ENCODE measurements around the gene FSTL5.

The FSTL5 gene

GRCh38 chr4:162102713-162103112 is 61.1 kb downstream of the FSTL5 start:
- FAIRE-seq, result no peak

GRCh38 chr4:162101337-162101736 is 62.5 kb downstream of the FSTL5 start:
- no peak for FAIRE-seq

- FAIRE-seq, result no peak
Measured at GRCh38 chr4:162075726-162076125, 88.1 kb downstream of the FSTL5 start.

GRCh38 chr4:162061214-162061613 is 102.6 kb downstream of the FSTL5 start:
- FAIRE-seq, result no peak

GRCh38 chr4:162059656-162060055 is 104.1 kb downstream of the FSTL5 start:
- FAIRE-seq, result no peak

GRCh38 chr4:162056990-162057389 is 106.8 kb downstream of the FSTL5 start:
- FAIRE-seq, result no peak

GRCh38 chr4:162046135-162046534 is 117.7 kb downstream of the FSTL5 start:
- no peak for FAIRE-seq

GRCh38 chr4:162038112-162038511 is 125.7 kb downstream of the FSTL5 start:
- no peak for FAIRE-seq

- no peak for FAIRE-seq
Measured at GRCh38 chr4:162017863-162018262, 145.9 kb downstream of the FSTL5 start.

- FAIRE-seq, result no peak
Measured at GRCh38 chr4:162016991-162017390, 146.8 kb downstream of the FSTL5 start.

GRCh38 chr4:162016219-162016618 is 147.6 kb downstream of the FSTL5 start:
- FAIRE-seq, result no peak

GRCh38 chr4:162015090-162015489 is 148.7 kb downstream of the FSTL5 start:
- no peak for FAIRE-seq

GRCh38 chr4:162011089-162011488 is 152.7 kb downstream of the FSTL5 start:
- no peak for FAIRE-seq

GRCh38 chr4:162010362-162010761 is 153.4 kb downstream of the FSTL5 start:
- no peak for FAIRE-seq

GRCh38 chr4:161992317-161992716 is 171.5 kb downstream of the FSTL5 start:
- no peak for FAIRE-seq

GRCh38 chr4:161991811-161992210 is 172.0 kb downstream of the FSTL5 start:
- no peak for FAIRE-seq

GRCh38 chr4:161990721-161991120 is 173.1 kb downstream of the FSTL5 start:
- FAIRE-seq, result no peak

- no peak for FAIRE-seq
Measured at GRCh38 chr4:161988946-161989345, 174.9 kb downstream of the FSTL5 start.

GRCh38 chr4:161987611-161988010 is 176.2 kb downstream of the FSTL5 start:
- FAIRE-seq, result no peak

GRCh38 chr4:161952382-161952781 is 211.4 kb downstream of the FSTL5 start:
- FAIRE-seq, result no peak

- FAIRE-seq, result no peak
Measured at GRCh38 chr4:161949946-161950725, 213.7 kb downstream of the FSTL5 start.

GRCh38 chr4:161948026-161948770 is 215.6 kb downstream of the FSTL5 start:
- FAIRE-seq, result no peak

GRCh38 chr4:161937596-161937995 is 226.2 kb downstream of the FSTL5 start:
- no peak for FAIRE-seq

Measured in endometrium (tissue), 2 donors.